ENCODE data around the gene TSPAN9. TPM values are rescaled to one million over a fixed set of nuclear protein-coding genes. Genes with fewer than 3 reads are reported as not detected.

Gene TSPAN9
- total RNA-seq, 2 experiments from 2014 or later = 0.15 TPM; not detected in 1

DNA sequence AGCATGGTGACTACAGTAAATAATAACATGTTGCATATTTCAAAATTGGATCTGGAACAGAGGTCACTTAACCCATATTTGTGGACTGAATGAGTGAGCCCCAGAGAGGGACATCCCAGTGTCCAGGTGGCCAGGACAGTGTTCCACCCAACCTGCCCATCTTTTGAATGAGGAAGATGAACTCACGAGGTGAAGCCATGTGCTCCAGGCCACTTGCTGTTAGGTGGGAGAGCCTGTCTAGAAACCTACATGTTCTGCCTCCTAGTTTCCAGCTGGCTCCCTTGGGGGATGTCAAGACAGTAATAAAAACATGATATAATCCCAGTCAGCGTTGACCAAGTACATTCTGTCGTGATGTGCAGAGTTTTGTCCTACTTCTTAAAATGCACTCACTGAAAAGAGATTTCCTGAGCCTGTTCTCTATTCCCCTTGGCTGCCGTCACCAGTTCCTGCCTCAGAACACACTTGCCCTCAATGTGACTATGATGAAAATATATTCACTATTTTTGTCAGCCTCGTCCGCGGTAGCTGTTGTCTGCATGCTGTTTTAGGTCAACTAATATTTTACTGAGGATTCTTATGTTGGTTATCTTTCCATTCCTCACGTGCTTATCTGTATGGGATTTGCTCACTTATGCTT lies 25.7 kb downstream of the TSPAN9 start:
- Mint-ChIP-seq H3K4me3 (no peak overlapping the region), H3K36me3 (ENCODE audit: low read depth) (no peaks in the 10 kb centered on the region), H3K27me3 (peaks cover 14% of the 10 kb centered on the region), H3K9me3 (peaks cover 17% of the 10 kb centered on the region), H3K4me1 (peaks cover 12% of the 10 kb centered on the region), H3K27ac (no peak overlapping the region)
- DNase-seq = no peak
- ChIA-PET CTCF (no interaction called here), POLR2A (no interaction called here)

GRCh38 chr12:3103806-3104205 lies 26.6 kb downstream of the TSPAN9 start:
- peaks cover 13% of the 10 kb centered on the region for H3K4me1 Mint-ChIP-seq
- ChIA-PET POLR2A (no interaction called here), CTCF (interaction anchor here (0.7 to 1.4 kb wide), 2 partner anchors 18 to 172 kb away, joined by 3 read pairs; no protein-coding TSS in a partner anchor)
- peaks cover 17% of the 10 kb centered on the region for H3K27me3 Mint-ChIP-seq
- H3K4me3 Mint-ChIP-seq = no peak overlapping the region
- peaks cover 14% of the 10 kb centered on the region for H3K9me3 Mint-ChIP-seq
- H3K27ac Mint-ChIP-seq = no peak overlapping the region
- no peak for DNase-seq
- no peaks in the 10 kb centered on the region for H3K36me3 Mint-ChIP-seq (ENCODE audit: low read depth)

DNA sequence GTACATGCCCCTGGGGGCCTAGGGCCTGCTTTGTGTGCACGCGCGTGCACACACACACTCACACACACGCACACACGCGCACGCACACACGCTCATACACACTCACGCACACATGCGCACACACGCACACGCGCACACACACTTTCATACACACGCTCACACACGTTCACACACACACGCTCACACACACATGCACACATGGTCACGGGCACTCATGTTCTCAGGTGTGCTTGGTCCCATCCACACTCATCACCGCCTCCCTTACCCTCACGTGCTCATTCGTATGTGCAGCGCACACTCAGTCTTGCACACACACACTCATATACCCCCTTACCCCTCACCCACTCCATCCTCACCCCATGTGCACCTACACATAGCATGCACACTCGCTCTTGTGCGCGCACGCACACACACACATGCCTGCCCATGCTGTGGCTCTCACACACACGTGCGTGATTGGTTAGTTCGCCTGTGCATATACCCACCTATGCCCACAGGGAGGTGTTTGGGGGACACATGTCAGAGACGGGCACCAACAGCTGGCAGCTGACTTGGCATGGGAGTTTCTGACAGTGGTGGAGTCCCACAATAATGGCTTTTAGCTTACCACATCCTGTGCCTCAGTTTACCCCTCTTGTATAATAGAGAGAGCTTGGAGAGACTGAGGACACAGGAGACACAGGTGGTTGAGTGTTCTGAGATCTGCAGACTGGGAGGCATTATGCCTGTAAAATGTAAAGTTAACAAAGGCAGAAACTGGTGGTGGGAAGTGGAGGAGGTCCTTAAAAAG lies 28.7 kb downstream of the TSPAN9 start:
- ChIA-PET POLR2A (interaction anchor here (0.6 kb wide), 1 partner anchor 541 kb away, joined by 3 read pairs; no protein-coding TSS in a partner anchor), CTCF (no interaction called here)
- H3K9me3 Mint-ChIP-seq = peaks cover under 1% of the 10 kb centered on the region
- peaks cover 13% of the 10 kb centered on the region for H3K4me1 Mint-ChIP-seq
- H3K27me3 Mint-ChIP-seq = peaks cover 15% of the 10 kb centered on the region
- no peaks in the 10 kb centered on the region for H3K36me3 Mint-ChIP-seq (ENCODE audit: low read depth)
- peak; percentile 23 for DNase-seq
- no peak overlapping the region for H3K4me3 Mint-ChIP-seq
- H3K27ac Mint-ChIP-seq = peak overlapping the region; percentile 59

- Mint-ChIP-seq H3K27ac (peak overlapping the region; percentile 54), H3K4me3 (no peak overlapping the region), H3K4me1 (peaks cover 13% of the 10 kb centered on the region), H3K36me3 (ENCODE audit: low read depth) (no peaks in the 10 kb centered on the region), H3K27me3 (peaks cover 16% of the 10 kb centered on the region), H3K9me3 (no peaks in the 10 kb centered on the region)
- CTCF ChIA-PET = no interaction called here
- POLR2A ChIA-PET = interaction anchor here (0.6 kb wide), 1 partner anchor 541 kb away, joined by 3 read pairs; no protein-coding TSS in a partner anchor
- DNase-seq = no peak
These were observed 29.4 kb downstream of the TSPAN9 start for GRCh38 chr12:3106579-3106978.

- no peak overlapping the region for H3K27ac Mint-ChIP-seq
- no peaks in the 10 kb centered on the region for H3K9me3 Mint-ChIP-seq
- H3K4me1 Mint-ChIP-seq = peaks cover 13% of the 10 kb centered on the region
- ChIA-PET POLR2A (no interaction called here), CTCF (no interaction called here)
- peaks cover 20% of the 10 kb centered on the region for H3K27me3 Mint-ChIP-seq
- no peak for DNase-seq
- no peaks in the 10 kb centered on the region for H3K36me3 Mint-ChIP-seq (ENCODE audit: low read depth)
- no peak overlapping the region for H3K4me3 Mint-ChIP-seq
These were observed 29.9 kb downstream of the TSPAN9 start for GRCh38 chr12:3107071-3107583.

GRCh38 chr12:3107954-3108353 lies 30.8 kb downstream of the TSPAN9 start:
- Mint-ChIP-seq H3K4me1 (peaks cover 13% of the 10 kb centered on the region), H3K27ac (no peak overlapping the region), H3K27me3 (peaks cover 24% of the 10 kb centered on the region), H3K9me3 (no peaks in the 10 kb centered on the region), H3K36me3 (ENCODE audit: low read depth) (no peaks in the 10 kb centered on the region), H3K4me3 (no peak overlapping the region)
- POLR2A ChIA-PET = no interaction called here
- no peak for DNase-seq
- CTCF ChIA-PET = no interaction called here

DNA sequence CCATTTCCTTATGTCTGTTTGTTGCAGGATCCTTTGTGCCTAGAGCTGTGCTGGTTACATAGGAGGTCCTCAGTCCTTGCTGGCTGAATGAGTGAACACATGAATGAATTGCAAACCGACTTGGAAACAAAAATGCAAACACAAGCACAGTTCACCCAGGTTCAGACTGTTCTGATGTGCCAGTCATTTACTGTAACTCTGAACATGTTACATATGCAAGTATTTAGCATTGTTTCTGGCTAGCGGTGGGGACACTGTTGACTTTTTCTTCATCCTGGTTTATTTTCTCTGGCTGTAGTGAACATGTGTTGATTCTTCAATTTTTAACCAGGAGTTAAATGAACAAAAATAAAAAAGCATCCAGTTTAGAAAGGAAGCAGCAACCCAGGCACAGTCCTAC lies 33.4 kb downstream of the TSPAN9 start:
- Mint-ChIP-seq H3K27ac (no peak overlapping the region), H3K27me3 (peaks cover 29% of the 10 kb centered on the region), H3K4me1 (peaks cover 13% of the 10 kb centered on the region), H3K9me3 (no peaks in the 10 kb centered on the region), H3K36me3 (ENCODE audit: low read depth) (no peaks in the 10 kb centered on the region), H3K4me3 (no peak overlapping the region)
- DNase-seq = no peak
- ChIA-PET CTCF (no interaction called here), POLR2A (no interaction called here)

DNA sequence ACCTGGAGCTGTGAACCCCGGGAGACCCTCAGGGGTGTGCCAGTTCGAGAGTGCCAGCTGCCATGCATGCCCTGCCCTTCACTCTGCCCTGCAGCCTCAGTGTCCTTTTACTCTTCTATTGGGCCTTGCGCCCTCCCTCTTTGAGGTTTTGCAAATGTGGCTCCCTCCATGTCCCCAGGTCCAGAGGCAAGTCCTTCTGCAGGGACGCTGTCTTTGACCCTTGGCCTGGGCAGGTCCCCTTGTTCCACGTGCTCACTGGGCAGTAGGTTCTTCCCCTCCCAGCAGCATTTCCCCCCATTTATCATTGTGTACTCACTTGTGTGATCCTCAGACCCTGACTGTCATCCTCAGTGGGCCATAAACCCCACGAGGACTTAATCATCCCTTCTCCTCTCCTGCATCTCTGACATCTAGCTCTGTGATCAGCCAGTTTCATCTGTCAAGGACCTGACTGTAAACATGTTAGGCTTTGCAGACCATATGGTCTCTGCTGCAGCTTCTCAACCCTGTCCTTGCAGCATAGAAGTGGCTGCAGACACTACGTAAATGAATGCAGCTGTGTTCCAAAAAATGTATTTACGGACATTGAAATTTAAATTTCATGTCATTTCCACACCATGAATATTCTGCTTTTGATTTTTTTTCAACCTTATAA lies 36.6 kb downstream of the TSPAN9 start:
- Mint-ChIP-seq H3K9me3 (no peaks in the 10 kb centered on the region), H3K27me3 (peaks cover 35% of the 10 kb centered on the region), H3K27ac (no peak overlapping the region), H3K4me3 (no peak overlapping the region), H3K36me3 (ENCODE audit: low read depth) (no peaks in the 10 kb centered on the region), H3K4me1 (peaks cover 2% of the 10 kb centered on the region)
- no peak for DNase-seq
- ChIA-PET CTCF (no interaction called here), POLR2A (interaction anchor here (0.6 kb wide), 1 partner anchor 1220 kb away, joined by 3 read pairs; no protein-coding TSS in a partner anchor)

GRCh38 chr12:3114671-3115070 lies 37.5 kb downstream of the TSPAN9 start:
- ChIA-PET CTCF (no interaction called here), POLR2A (no interaction called here)
- Mint-ChIP-seq H3K4me3 (no peak overlapping the region), H3K9me3 (no peaks in the 10 kb centered on the region), H3K4me1 (peaks cover 7% of the 10 kb centered on the region), H3K27ac (no peak overlapping the region), H3K36me3 (ENCODE audit: low read depth) (no peaks in the 10 kb centered on the region), H3K27me3 (peaks cover 35% of the 10 kb centered on the region)
- no peak for DNase-seq

DNA sequence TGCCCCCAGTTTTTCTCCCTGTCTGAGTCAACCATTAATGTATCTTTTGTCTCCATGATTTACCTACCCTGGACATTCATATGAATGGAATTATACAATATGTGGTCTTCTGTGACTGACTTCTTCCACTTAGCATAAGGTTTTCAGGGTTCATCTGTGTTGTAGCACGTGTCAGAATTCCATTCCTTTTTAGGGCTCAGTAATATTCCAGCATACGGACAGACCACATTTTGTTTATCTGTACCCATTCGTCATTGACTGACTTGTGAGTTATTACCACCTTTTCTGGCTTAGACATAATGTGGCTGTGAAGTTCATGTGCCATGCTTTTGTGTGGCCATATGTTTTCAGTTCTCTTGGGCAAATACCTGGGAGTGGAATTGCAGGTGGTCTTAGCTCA lies 37.9 kb downstream of the TSPAN9 start:
- POLR2A ChIA-PET = no interaction called here
- Mint-ChIP-seq H3K27me3 (peaks cover 35% of the 10 kb centered on the region), H3K36me3 (ENCODE audit: low read depth) (no peaks in the 10 kb centered on the region), H3K4me1 (peaks cover 11% of the 10 kb centered on the region), H3K4me3 (no peak overlapping the region), H3K27ac (no peak overlapping the region), H3K9me3 (no peaks in the 10 kb centered on the region)
- no peak for DNase-seq
- CTCF ChIA-PET = no interaction called here

DNA sequence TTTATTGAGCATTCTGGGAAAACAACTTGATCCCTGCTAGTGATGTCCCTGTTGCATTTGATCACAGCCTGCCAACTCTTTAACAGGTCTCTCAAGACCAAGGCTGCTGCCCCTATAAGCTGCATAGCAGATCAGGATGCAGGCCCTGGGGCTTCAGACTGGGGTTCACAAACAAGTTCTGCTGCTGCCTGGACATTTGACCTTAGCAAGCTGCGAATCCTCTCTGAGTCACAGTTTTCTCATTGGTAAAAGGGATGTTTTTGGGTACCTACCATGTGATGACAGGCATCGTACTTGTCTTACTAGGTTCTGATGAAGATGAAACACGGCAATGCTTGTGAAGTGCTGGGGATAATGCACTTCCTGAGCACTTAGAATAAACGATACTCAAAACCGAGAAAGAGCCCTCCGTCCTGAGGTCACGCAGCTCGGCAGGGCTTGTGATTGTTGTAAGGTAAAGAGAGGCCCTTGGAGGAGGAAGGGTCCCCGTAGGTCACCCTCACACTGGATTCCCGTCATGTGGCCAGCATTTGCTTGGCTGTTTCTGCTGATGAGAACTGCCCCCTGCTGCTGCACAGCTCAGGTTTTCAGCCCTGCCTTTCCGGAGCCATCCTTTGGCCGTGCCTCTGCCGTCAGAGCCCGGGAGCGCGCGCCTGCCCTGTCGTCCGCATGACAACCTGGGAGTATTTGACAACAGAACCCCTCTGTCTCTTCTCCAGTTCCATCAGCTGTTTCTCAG lies 39.1 kb downstream of the TSPAN9 start:
- H3K27ac Mint-ChIP-seq = no peak overlapping the region
- POLR2A ChIA-PET = no interaction called here
- CTCF ChIA-PET = no interaction called here
- DNase-seq = no peak
- H3K9me3 Mint-ChIP-seq = no peaks in the 10 kb centered on the region
- H3K4me3 Mint-ChIP-seq = no peak overlapping the region
- peaks cover 35% of the 10 kb centered on the region for H3K27me3 Mint-ChIP-seq
- H3K4me1 Mint-ChIP-seq = peaks cover 14% of the 10 kb centered on the region
- H3K36me3 Mint-ChIP-seq (ENCODE audit: low read depth) = no peaks in the 10 kb centered on the region

- no peaks in the 10 kb centered on the region for H3K9me3 Mint-ChIP-seq
- no peaks in the 10 kb centered on the region for H3K36me3 Mint-ChIP-seq (ENCODE audit: low read depth)
- no peak overlapping the region for H3K27ac Mint-ChIP-seq
- H3K4me1 Mint-ChIP-seq = peaks cover 14% of the 10 kb centered on the region
- POLR2A ChIA-PET = no interaction called here
- CTCF ChIA-PET = no interaction called here
- no peak overlapping the region for H3K4me3 Mint-ChIP-seq
- H3K27me3 Mint-ChIP-seq = peaks cover 32% of the 10 kb centered on the region
- no peak for DNase-seq
These were observed 40.0 kb downstream of the TSPAN9 start for GRCh38 chr12:3117144-3117581.
